OCI-LY1 (cell line): Measurements from ENCODE around the gene CCDC8.

Experiments used
- CTCF ChIP-seq: fragments of 200-600 bp; sonication (generic), shearing (Covaris generic); IDR thresholded peaks from 2 replicates; pipeline ENCODE4 v1.5.1; 2017; ENCODE audit warnings: mild to moderate bottlenecking, antibody characterized with exemption, low read length, moderate library complexity, mixed read lengths
- EZH2 ChIP-seq: fragments of 200-600 bp; sonication (generic), shearing (Covaris generic); IDR thresholded peaks from 2 replicates; pipeline ENCODE4 v1.8.0; 2017; ENCODE audit warnings: borderline replicate concordance, mixed run types, mild to moderate bottlenecking, antibody characterized with exemption, low read length, moderate library complexity, mixed read lengths

- TF ChIP-seq CTCF (no peak), EZH2 (no peak)
Observed at GRCh38 chr19:46427518-46428045, 14.2 kb upstream of the CCDC8 start.
